Stimulated activated CD4-positive, alpha-beta T cell treated with anti-CD3 and anti-CD28 coated beads, Interleukin-2, amount 100 ng/mL, for 48 hours (primary cell): ENCODE data around the gene HBA2.
"Not testable (repeated sequence)": the region's sequence is repeated elsewhere in the genome, so short reads cannot be mapped to it uniquely, and the experiment has no call there.

Source experiments
- DNase-seq, 2 donors: peaks; one replicate each; pipeline ENCODE4 v3.0.0-alpha.2; 2020

HBA2 gene

DNA sequence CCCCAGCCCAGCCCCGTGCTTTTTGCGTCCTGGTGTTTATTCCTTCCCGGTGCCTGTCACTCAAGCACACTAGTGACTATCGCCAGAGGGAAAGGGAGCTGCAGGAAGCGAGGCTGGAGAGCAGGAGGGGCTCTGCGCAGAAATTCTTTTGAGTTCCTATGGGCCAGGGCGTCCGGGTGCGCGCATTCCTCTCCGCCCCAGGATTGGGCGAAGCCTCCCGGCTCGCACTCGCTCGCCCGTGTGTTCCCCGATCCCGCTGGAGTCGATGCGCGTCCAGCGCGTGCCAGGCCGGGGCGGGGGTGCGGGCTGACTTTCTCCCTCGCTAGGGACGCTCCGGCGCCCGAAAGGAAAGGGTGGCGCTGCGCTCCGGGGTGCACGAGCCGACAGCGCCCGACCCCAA is 3.3 kb downstream of the HBA2 start:
- not testable (repeated sequence) for DNase-seq

DNA sequence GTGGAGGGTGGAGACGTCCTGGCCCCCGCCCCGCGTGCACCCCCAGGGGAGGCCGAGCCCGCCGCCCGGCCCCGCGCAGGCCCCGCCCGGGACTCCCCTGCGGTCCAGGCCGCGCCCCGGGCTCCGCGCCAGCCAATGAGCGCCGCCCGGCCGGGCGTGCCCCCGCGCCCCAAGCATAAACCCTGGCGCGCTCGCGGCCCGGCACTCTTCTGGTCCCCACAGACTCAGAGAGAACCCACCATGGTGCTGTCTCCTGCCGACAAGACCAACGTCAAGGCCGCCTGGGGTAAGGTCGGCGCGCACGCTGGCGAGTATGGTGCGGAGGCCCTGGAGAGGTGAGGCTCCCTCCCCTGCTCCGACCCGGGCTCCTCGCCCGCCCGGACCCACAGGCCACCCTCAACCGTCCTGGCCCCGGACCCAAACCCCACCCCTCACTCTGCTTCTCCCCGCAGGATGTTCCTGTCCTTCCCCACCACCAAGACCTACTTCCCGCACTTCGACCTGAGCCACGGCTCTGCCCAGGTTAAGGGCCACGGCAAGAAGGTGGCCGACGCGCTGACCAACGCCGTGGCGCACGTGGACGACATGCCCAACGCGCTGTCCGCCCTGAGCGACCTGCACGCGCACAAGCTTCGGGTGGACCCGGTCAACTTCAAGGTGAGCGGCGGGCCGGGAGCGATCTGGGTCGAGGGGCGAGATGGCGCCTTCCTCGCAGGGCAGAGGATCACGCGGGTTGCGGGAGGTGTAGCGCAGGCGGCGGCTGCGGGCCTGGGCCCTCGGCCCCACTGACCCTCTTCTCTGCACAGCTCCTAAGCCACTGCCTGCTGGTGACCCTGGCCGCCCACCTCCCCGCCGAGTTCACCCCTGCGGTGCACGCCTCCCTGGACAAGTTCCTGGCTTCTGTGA is 4.1 kb downstream of the HBA2 start, which contains the start of gene HBA1:
Gene HBA1 (plus strand): TSS at position 204 of the 906 bp plus-strand sequence. CDS start 37 bp downstream, at position 241.
- DNase-seq: not testable (repeated sequence)

DNA sequence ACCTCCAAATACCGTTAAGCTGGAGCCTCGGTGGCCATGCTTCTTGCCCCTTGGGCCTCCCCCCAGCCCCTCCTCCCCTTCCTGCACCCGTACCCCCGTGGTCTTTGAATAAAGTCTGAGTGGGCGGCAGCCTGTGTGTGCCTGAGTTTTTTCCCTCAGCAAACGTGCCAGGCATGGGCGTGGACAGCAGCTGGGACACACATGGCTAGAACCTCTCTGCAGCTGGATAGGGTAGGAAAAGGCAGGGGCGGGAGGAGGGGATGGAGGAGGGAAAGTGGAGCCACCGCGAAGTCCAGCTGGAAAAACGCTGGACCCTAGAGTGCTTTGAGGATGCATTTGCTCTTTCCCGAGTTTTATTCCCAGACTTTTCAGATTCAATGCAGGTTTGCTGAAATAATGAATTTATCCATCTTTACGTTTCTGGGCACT is 4.7 kb downstream of the HBA2 start:
- DNase-seq: no peak

DNA sequence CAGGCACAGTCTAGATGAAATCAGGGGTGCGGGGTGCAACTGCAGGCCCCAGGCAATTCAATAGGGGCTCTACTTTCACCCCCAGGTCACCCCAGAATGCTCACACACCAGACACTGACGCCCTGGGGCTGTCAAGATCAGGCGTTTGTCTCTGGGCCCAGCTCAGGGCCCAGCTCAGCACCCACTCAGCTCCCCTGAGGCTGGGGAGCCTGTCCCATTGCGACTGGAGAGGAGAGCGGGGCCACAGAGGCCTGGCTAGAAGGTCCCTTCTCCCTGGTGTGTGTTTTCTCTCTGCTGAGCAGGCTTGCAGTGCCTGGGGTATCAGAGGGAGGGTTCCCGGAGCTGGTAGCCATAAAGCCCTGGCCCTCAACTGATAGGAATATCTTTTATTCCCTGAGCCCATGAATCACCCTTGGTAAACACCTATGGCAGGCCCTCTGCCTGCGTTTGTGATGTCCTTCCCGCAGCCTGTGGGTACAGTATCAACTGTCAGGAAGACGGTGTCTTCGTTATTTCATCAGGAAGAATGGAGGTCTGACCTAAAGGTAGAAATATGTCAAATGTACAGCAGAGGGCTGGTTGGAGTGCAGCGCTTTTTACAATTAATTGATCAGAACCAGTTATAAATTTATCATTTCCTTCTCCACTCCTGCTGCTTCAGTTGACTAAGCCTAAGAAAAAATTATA is 5.4 kb downstream of the HBA2 start:
- no peak for DNase-seq

DNA sequence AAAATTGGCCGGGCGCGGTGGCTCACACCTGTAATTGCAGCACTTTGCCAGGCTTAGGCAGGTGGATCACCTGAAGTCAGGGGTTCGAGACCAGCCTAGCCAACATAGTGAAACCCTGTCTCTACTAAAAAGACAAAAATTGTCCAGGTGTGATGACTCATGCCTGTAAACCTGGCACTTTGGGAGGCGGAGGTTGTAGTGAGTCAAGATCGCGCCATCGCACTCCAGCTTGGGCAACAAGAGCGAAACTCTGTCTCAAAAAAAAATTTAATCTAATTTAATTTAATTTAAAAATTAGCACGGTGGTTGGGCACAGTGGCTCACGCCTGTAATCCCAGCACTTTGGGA is 6.0 kb downstream of the HBA2 start:
- no peak for DNase-seq

DNA sequence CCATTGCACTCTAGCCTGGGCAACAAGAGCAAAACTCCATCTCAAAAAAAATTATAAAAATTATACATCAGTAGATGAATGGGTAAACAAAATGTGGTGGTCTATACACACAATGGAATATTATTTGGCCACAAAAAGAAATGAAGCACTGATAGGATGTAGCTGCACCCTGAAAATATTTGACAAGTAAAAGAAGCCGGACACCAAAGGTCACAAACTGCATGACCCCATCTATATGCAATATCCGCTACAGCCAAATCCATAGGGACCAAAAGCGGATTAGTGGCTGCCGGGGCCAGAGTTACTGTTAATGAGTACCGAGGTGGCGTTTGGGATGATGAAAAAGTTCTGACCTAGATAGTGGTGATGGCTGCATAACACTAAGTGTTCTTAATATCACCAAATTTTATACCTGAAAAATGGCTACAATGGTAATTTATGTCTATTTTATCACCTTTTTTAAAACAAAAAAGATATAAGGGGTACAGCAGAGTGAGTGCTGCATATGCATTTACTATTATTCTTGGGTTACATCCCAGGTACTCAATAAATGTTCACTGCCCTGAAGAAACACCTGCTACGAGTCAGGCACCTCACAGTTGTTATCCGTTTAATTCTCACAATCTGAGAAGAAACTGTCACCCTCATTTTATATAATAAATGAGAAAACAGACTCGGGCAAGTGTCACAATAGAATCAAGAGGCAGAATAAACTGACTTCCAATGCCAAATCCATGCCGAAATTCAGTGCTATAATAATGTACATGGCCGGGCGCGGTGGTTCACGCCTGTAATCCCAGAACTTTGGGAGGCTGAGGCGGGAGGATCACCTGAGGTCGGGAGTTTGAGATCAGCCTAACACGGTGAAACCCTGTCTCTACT is 6.8 kb downstream of the HBA2 start:
- no peak for DNase-seq

DNA sequence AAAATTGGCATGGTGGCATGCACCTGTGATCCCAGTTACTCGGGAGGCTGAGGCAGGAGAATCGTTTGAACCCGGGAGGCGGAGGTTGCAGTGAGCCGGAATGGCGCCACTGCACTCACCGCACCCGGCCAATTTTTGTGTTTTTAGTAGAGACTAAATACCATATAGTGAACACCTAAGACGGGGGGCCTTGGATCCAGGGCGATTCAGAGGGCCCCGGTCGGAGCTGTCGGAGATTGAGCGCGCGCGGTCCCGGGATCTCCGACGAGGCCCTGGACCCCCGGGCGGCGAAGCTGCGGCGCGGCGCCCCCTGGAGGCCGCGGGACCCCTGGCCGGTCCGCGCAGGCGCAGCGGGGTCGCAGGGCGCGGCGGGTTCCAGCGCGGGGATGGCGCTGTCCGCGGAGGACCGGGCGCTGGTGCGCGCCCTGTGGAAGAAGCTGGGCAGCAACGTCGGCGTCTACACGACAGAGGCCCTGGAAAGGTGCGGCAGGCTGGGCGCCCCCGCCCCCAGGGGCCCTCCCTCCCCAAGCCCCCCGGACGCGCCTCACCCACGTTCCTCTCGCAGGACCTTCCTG is 7.5 kb downstream of the HBA2 start, which contains the start of gene HBQ1:
Gene HBQ1 (plus strand): TSS at position 359 of the 575 bp plus-strand sequence. CDS start 28 bp downstream, at position 387.
- peak; percentile 37 to 44 for DNase-seq

DNA sequence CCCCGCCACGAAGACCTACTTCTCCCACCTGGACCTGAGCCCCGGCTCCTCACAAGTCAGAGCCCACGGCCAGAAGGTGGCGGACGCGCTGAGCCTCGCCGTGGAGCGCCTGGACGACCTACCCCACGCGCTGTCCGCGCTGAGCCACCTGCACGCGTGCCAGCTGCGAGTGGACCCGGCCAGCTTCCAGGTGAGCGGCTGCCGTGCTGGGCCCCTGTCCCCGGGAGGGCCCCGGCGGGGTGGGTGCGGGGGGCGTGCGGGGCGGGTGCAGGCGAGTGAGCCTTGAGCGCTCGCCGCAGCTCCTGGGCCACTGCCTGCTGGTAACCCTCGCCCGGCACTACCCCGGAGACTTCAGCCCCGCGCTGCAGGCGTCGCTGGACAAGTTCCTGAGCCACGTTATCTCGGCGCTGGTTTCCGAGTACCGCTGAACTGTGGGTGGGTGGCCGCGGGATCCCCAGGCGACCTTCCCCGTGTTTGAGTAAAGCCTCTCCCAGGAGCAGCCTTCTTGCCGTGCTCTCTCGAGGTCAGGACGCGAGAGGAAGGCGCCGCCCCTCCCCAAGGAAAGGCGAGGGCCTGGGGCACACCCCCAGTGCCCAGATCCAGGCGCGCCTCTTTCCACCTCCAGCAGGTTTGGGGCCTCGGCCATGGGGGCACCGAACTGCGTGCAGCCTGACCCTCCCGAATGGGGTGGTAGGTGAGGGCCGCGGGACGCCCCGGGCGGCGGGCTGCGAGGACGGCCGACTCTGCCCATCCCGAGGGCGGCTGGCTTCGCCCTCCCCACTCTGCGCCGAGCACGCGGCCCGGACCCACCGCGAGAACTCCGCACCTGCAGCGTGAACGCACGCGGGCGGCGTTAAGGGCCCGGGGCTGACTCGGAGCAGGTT is 8.2 kb downstream of the HBA2 start:
- peak; percentile 87 to 94 for DNase-seq

DNA sequence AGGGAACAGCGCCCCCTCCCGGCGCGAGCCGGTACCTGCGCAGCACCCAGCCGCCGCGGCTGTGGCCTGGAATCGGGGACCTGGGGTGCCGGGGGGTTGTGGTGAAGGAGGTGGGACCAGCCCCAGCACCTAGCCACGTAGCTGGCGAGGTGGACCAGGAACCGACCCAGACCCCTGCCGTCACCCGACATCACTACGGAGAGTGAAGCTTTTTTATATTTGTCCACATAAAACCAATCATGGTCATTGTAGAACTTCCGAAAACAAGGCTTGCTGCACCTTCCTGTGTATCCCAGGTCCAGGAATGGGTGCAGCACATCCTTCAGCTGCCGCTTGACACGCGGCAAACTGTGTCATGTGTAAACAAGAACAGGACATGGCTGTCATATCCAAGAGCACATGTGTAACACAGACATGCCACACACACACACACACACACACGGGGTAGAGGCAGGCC is 8.9 kb downstream of the HBA2 start:
- DNase-seq: no peak

DNA sequence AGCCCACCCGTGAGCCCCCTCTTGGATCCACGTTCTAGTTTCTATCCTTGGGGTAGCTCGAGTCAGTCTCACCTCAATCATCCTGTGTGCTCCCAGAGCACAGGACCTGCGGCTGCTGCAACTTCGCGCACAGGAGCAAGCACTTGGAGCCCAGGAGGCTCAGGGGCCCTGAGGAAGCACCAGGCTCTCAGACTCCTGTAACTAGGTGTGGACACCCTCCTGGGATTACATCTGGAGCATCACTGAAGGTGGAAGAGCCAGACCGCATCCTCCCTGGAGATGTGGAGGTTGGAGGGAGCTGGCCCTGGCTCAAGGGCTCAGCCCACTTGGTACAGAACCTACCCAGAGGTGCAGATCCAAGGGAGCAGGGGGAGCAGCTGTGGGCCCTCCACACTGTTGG is 10.3 kb downstream of the HBA2 start:
- no peak for DNase-seq

DNA sequence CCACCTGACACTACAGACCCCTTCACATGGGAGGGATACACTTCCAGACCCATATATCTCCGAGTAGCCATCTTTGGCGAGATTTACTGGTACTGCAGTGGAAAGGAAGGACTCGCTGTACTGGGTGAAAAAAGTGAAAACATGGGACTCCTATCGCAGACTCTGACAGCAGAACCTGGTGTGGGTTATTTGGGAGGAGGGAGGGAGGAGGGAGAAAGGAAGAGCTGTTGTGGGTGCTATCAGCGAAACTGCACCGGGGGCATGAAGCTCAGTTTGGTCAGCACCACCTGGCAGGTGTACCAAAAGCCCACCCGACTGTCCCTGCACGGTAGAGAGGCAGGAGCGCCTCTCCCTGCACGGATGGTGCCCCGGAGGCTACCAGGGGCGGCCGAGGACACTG is 12.5 kb downstream of the HBA2 start:
- no peak for DNase-seq

DNA sequence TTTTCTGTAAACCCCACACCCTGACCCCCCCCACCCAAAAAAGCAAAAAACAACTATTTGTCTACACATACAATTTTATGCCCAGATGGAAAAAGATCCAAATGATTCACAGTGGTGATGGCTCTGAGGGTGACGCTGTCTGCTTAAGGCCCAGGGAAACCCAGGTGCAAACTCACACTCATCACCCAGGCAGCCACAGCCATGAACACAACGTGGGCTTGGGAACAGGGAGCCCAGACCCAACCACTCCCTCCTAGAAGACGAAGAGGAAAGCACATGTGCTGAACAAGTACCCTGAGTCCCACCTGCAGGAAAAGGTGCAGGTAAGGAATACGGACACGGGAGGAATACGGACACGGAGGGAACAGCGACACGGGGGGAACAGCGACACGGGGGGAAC is 13.0 kb downstream of the HBA2 start:
- DNase-seq: no peak

DNA sequence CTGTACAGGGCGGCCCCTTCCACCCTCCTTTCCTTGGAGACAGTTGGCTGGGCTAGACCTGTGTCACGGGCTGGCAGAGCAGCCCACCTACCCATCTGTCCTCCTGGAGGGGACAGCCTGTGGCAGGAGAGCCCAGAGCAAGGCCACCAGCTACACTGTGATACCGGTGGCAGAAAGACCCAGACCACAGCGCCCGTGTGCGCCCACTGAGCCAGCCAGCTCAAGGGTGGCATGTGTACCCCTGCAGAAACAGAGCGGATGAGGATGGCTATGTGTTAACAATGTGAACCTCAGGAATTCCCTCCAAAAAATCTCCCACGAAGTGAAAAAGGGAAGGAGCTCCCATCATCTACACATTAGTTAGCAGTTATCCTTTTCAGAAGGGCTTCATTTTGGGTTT is 14.7 kb downstream of the HBA2 start:
- no peak for DNase-seq

DNA sequence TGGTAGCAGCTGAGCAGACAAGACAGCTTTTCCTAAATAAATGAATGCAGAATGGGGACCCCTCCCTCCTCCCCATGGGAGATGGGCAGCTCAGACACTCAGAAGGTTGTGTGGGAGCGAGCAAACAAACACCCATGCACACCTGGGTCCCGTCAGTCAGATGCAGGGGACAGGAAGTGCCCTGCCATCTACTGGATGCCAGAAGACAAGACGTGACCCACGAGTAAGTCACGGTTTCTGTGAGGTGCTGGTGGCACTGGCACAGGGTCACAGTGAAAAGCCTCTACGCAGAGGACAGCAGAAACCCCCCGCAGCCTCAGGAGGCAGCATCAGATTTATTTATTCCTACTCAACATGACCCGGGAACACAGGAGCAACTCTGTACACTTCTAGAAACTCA is 16.0 kb downstream of the HBA2 start:
- DNase-seq: no peak

DNA sequence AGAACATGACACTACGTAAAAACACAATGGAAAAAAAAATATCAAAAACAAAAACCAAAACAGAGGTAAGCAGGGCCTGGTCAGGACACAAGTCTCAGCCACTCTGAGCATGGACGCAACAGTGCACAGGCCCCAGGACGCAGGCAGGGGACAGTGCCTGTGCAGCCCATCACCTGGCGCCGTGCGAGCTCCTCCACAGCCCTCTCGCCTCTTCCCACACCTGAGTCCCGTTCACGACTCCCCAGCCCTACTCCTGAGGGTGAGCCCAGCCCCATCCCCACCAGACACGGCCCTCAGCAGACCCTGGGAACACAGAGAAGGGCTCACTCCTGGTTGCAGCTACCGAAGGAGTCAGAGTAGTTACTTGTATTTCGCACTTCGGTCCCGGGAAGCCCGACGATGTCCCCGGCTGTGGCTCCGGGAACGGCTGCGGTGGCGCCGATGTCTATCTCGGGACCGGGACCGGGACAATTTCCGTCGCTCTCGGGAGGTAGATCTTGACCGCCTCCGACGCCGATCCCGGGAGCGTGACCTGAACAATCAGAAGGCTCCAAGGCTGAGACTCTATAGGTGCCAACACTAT is 17.0 kb downstream of the HBA2 start:
- DNase-seq: no peak

DNA sequence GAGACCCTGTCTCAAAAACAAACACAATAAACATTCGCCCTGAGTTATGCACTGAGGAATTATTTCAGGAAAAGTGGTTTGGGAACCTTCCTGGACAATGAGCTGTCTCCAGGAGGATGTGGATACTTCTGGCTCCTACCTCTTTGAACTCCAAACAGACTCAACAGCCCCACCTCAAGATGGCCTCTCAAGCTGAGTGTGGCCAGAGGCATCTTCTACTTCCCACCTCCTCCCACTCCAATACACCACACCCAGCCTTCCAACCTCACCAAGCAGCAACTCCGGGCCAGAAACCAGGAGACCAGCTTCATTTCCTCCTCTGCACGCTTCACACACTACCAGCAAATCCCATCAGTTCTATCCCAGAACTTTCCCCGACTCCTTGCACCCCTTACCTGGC is 19.2 kb downstream of the HBA2 start:
- no peak for DNase-seq

DNA sequence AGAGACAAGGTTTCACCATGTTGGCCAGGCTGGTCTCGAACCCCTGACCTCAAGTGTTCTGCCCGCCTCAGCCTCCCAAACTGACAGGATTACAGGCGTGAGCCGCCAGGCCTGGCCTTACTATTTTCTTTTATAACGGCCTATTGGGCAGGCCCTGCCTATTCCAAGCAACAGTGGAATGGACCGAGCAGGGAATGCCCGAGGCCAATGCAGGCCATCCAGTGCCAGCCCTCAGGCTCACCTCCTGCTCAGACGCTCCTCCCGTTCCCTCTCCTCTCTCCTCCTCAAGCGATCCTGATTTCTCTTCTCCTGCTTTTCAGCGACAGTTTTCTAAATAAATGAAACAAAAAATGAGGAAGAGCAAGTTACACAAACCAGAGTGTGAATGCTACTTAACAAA is 20.0 kb downstream of the HBA2 start:
- no peak for DNase-seq

DNA sequence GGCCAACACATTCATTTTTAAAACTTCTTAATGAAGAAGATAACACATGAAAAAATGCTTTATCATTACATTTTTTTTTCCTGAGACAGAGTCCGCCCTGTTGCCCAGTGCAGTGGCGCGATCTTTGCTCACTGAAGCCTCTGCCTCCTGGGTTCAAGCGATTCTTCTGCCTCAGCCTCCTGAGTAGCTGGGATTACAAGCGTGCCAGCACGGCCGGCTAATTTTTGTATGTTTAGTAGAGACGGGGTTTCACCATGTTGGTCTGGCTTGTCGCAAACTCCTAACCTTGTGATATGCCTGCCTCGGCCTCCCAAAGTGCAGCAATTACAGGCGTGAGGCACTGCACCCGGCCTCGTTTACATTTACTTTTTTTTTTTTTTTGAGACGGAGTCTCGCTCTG is 20.8 kb downstream of the HBA2 start:
- no peak for DNase-seq

DNA sequence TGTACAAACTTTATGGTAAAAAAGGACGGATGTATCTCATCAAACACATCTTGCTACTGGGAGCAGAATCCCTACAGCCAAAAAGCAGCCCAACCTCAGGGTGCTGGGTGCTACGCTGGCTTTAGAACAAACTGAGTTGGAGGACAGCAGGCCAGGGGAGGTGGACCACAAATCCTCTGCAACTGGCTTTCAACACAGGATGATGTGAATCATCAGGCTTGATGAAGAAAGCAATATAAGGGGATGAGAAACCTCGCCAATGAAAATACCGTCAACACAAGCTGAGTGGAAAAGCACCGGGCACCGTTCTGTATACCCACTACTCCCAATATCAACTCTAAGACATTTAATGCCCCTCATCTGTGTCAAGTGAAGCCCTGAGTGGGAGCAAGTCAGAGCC is 21.8 kb downstream of the HBA2 start:
- no peak for DNase-seq

DNA sequence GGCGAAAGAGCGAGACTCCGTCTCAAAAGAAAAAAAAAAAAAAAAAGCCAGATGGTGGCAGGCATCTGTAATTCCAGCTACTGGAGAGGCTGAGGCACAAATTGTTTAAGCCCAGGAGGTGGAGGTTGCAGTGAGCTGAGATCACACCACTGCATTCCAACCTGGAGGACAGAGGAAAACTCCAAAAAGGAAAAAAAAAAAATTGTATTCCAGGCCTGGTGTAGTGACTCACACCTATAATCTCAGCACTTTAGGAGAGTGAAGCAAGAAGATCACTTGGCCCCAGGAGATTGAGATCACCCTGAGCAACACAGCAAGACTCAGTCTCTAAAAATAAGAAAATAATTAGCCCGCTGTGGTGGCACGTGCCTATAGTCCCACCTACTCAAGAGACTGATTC is 27.7 kb downstream of the HBA2 start:
- no peak for DNase-seq

DNA sequence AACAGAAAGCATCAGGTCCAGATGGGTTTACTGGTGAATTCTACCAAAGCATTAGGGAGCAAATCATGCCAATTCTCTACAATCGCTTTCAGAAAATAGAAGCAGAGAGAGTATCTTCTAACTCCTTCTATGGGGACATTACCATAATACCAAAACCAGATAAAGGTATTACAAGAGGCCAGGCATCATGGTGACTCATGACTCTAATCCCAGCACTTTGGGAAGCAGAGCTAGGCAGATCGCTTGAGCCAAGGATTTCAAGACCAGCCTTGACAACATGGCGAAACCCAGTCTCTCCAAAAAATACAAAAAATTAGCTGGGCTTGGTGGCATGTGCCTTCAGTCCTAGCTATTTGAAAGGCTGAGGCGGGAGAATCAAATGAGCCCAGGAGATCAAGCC is 30.6 kb downstream of the HBA2 start:
- DNase-seq: no peak
